Loucy (cell line): Measurements from ENCODE around the gene SHROOM3.

Source experiments
- H2AFZ ChIP-seq: fragments of 200-600 bp; sonication (generic); 2 replicates; pipeline ENCODE4 v1.6.0; 2016; ENCODE audit warnings: antibody characterized with exemption, mild to moderate bottlenecking, low read length, moderate library complexity
- H3F3A ChIP-seq: fragments of 200-600 bp; 2 replicates; pipeline ENCODE4 v1.6.0; 2016; ENCODE audit warnings: antibody characterized with exemption, low read depth, mild to moderate bottlenecking
- H3K27me3 ChIP-seq: fragments of 200-600 bp; sonication (generic); 2 replicates; pipeline ENCODE4 v1.6.1; 2014; ENCODE audit warnings: low read length, mild to moderate bottlenecking; ENCODE audit not compliant: insufficient read depth, poor library complexity, severe bottlenecking
- H3K36me3 ChIP-seq: fragments of 200-600 bp; sonication (generic); 2 replicates; pipeline ENCODE4 v1.6.1; 2016; ENCODE audit warnings: low read length; ENCODE audit not compliant: insufficient read depth
- H3K4me1 ChIP-seq: fragments of 200-600 bp; sonication (generic); 2 replicates; pipeline ENCODE4 v1.5.1; 2014; ENCODE audit warnings: low read length, mild to moderate bottlenecking; ENCODE audit not compliant: insufficient read depth, poor library complexity, severe bottlenecking
- H3K4me2 ChIP-seq: fragments of 200-600 bp; sonication (generic); 2 replicates; pipeline ENCODE4 v1.6.0; 2014; ENCODE audit warnings: antibody characterized with exemption, low read length, low read depth, mild to moderate bottlenecking; ENCODE audit not compliant: poor library complexity, severe bottlenecking
- H3K4me3 ChIP-seq: fragments of 200-600 bp; sonication (generic); 2 replicates; pipeline ENCODE4 v1.5.1; 2014; ENCODE audit warnings: low read length, mild to moderate bottlenecking, mixed read lengths; ENCODE audit not compliant: poor library complexity, severe bottlenecking
- H3K79me2 ChIP-seq: fragments of 200-600 bp; sonication (generic); 2 replicates; pipeline ENCODE4 v1.6.1; 2014; ENCODE audit warnings: low read length; ENCODE audit not compliant: insufficient read depth
- H3K9ac ChIP-seq: fragments of 200-600 bp; sonication (generic); 2 replicates; pipeline ENCODE4 v1.6.0; 2014; ENCODE audit warnings: mild to moderate bottlenecking, low read depth, low read length, moderate library complexity; ENCODE audit not compliant: poor library complexity, severe bottlenecking
- H3K9me2 ChIP-seq: fragments of 200-600 bp; sonication (generic); replicated peaks from 2 replicates; pipeline ENCODE4 v1.6.1; 2016; ENCODE audit warnings: low read depth, low read length, mixed read lengths
- H3K9me3 ChIP-seq: fragments of 200-600 bp; sonication (generic); 2 replicates; pipeline ENCODE4 v1.6.1; 2014; ENCODE audit warnings: mild to moderate bottlenecking, antibody characterized with exemption, low read length, low read depth; ENCODE audit not compliant: insufficient read depth
- H4K20me1 ChIP-seq: fragments of 200-600 bp; sonication (generic); 2 replicates; pipeline ENCODE4 v1.6.0; 2014; ENCODE audit warnings: antibody characterized with exemption, low read length, mild to moderate bottlenecking; ENCODE audit not compliant: insufficient read depth, poor library complexity, severe bottlenecking
- CTCF ChIP-seq: fragments of 200-600 bp; sonication (generic); conservative IDR thresholded peaks from 2 replicates; pipeline ENCODE4 v1.5.1; 2014; ENCODE audit warnings: mild to moderate bottlenecking, antibody characterized with exemption, low read length
- EZH2phosphoT487 ChIP-seq: fragments of 200-600 bp; IDR thresholded peaks from 2 replicates; pipeline ENCODE4 v1.6.1; 2018; ENCODE audit warnings: antibody characterized with exemption, mild to moderate bottlenecking, moderate library complexity, borderline replicate concordance

The SHROOM3 gene

GRCh38 chr4:76585272-76585671 lies 150.2 kb downstream of the SHROOM3 start:
- Histone ChIP-seq H4K20me1 (no peaks in the 10 kb centered on the region), H3K36me3 (no peaks in the 10 kb centered on the region), H2AFZ (no peak overlapping the region), H3K9me2 (no peaks in the 10 kb centered on the region), H3K9me3 (no peaks in the 10 kb centered on the region), H3K27me3 (no peaks in the 10 kb centered on the region), H3K4me3 (no peak overlapping the region), H3K4me1 (peaks cover 10% of the 10 kb centered on the region), H3K79me2 (no peaks in the 10 kb centered on the region), H3K9ac (no peak overlapping the region), H3K4me2 (no peak overlapping the region), H3F3A (no peaks in the 10 kb centered on the region)
- TF ChIP-seq CTCF (no peak), EZH2phosphoT487 (no peak)

GRCh38 chr4:76585897-76586360 lies 150.9 kb downstream of the SHROOM3 start:
- Histone ChIP-seq H3K36me3 (no peaks in the 10 kb centered on the region), H3K27me3 (no peaks in the 10 kb centered on the region), H3F3A (no peaks in the 10 kb centered on the region), H3K4me1 (peaks cover 10% of the 10 kb centered on the region), H3K79me2 (no peaks in the 10 kb centered on the region), H3K9me2 (no peaks in the 10 kb centered on the region), H3K9ac (no peak overlapping the region), H3K4me2 (no peak overlapping the region), H4K20me1 (no peaks in the 10 kb centered on the region), H2AFZ (no peak overlapping the region), H3K4me3 (no peak overlapping the region), H3K9me3 (no peaks in the 10 kb centered on the region)
- no peak for TF ChIP-seq EZH2phosphoT487
- no peak for TF ChIP-seq CTCF

- Histone ChIP-seq H3K9ac (no peak overlapping the region), H3K9me2 (no peaks in the 10 kb centered on the region), H3K27me3 (no peaks in the 10 kb centered on the region), H3K4me2 (no peak overlapping the region), H3K79me2 (no peaks in the 10 kb centered on the region), H3K36me3 (no peaks in the 10 kb centered on the region), H3K4me1 (no peaks in the 10 kb centered on the region), H3K4me3 (no peak overlapping the region), H2AFZ (0 out of 2 replicates have a peak overlapping the region, but pooled peaks have one; percentile 2), H4K20me1 (no peaks in the 10 kb centered on the region), H3K9me3 (no peaks in the 10 kb centered on the region), H3F3A (no peaks in the 10 kb centered on the region)
- no peak for TF ChIP-seq CTCF
- no peak for TF ChIP-seq EZH2phosphoT487
These were observed 153.2 kb downstream of the SHROOM3 start for GRCh38 chr4:76588274-76588673.
